Hematopoietic multipotent progenitor cell treated with erythropoietin and hydrocortisone succinate and interleukin-3 and kit ligand, for 4 days (in vitro differentiated cells): ENCODE results near the gene PARD6B.
"Not testable (repeated sequence)": the region's sequence is repeated elsewhere in the genome, so short reads cannot be mapped to it uniquely, and the experiment has no call there.

Experiments
- DNase-seq: peaks from one replicate; pipeline ENCODE4 v3.0.0-alpha.2; 2015

Gene PARD6B

DNA sequence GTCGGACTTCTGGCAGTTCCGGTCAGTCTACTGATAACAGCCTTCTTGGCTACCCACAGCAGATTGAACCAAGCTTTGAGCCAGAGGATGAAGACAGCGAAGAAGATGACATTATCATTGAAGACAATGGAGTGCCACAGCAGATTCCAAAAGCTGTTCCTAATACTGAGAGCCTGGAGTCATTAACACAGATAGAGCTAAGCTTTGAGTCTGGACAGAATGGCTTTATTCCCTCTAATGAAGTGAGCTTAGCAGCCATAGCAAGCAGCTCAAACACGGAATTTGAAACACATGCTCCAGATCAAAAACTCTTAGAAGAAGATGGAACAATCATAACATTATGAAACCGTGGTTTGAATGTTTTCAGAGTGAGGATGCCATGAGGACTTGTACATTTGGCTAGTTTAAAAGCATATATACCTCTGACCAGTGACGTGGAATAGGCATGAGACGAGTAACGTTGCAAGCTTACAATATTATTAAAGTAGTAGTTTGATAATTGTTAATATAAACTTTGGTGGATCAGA lies 18.8 kb downstream of the PARD6B start:
- no peak for DNase-seq

DNA sequence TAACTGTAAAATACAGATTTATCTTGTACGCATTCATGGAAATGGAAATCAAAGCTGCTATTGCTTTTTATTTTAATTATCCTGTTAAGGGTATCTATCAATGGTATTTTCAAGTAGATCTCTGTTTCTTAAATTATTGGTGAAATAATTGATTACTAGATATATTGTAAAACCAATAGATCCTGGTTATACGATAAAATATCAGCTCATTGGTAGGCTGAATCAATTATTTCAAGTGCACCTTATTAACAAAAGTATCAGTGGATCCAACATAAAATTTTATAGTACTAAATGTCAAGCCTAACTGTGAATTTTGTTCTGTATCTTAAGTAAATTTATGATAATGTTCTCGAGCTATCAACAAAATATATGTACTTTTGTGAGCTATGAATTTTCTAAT lies 21.8 kb downstream of the PARD6B start:
- no peak for DNase-seq

DNA sequence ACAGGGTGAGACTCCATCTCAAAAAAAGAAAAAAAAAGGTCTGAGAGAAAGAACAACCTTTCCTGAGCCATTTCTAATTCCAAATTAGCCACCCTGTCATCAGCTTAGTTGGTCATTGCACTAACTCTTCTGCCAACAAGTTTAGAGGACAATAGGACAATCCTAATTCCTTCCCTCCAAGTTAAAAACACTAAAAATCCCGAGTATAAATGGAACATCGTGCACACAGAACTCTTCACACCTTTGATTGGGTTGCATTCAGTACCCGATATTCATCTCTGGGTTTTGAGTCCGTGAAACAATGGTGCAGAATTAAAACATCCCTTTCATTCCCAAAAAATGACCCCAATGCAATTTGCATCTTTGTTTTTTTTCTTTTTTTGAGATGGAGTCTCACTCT lies 23.0 kb downstream of the PARD6B start:
- DNase-seq = no peak

DNA sequence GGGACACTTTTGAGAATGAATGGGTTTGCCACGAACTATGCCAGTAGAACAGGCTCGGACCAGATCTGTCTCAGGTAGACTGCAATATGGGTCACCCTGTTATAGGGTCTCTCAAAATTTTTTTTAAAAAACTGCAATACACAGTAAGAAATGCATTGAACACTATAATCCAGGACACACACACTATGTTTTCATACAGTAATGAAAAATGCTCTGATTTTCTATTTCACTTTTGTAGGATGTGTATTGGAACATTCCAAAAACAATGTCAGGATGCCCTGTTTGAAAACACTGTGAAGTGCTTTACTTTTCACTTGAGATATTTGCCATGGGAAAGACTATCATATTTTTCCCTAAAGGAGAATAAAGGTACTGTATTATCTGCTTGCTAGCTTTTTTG lies 25.1 kb downstream of the PARD6B start:
- DNase-seq = no peak

DNA sequence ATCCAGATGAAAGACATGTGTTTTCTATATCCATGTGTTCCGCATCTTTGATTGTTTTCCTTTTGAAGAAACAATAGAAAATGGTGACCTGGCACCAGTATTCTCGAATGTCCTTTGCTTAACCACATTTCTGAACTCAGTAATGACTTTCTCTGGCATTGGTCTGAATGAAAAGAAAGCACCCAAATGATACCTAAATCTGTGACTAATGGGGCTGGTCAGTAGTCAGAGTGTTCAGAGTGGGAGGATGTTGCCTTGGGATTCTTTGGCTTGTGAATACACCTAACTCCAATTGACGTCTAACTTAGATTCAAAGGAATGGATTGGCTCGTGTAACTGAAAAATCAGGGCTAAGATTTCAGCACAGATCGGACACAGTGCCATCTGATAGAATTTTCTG lies 27.1 kb downstream of the PARD6B start:
- DNase-seq = no peak

DNA sequence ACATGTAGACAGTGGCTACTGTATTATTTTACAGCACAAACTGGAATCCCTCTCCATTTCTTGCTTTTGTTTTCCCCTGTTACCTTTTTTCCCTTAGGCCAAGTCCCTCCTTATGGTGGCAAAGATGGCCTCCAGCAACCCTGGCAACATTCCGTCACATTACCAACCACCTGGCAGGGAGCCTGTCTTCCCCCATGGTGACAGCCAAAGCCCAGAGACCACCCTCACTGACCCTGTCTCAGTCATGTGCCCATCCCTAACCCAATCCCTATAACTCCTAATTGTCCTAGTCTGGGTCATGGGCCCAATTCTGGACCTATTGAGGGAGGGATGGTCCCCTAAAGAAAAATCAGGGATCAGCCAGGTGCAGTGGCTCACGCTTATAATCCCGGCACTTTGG lies 27.6 kb downstream of the PARD6B start:
- no peak for DNase-seq

DNA sequence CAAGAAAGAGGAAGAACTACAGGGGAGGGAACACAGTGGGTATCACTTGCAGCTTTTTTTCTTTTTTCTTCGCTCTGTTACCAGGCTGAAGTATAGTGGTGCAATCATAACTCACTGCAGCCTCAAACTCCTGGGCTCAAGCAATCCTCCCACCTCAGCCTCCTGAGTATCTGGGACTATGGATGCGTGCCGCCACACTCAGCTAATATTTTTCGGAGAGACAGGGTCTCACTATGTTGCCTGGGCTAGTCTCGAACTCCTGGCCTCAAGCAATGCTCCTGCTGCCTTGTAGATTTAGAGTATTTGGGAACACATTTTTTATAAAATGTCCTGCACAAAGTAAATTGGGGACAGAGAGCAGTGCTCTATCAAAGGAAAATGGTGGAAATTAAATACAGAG lies 28.3 kb downstream of the PARD6B start:
- peak; percentile 32 for DNase-seq

DNA sequence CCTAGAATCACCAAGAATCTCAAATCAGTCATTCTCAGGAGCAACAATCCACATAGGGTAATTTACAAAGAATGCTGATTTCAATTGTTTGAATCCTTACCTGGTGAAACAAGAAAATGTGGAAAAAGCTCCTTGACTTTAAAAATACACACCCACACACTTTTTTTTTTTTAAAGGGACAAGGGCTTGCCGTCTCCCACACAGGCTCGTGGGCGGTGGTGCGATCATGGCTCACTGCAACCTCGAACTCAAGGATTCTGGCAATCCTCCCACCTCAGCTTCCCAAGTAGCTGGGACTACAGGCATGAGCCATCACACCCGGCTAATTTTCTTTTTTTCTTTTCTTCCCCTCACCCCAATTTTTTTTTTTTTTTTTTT lies 30.7 kb downstream of the PARD6B start:
- no peak for DNase-seq

- no peak for DNase-seq
Observed at GRCh38 chr20:50762435-50763220, 31.2 kb downstream of the PARD6B start.

DNA sequence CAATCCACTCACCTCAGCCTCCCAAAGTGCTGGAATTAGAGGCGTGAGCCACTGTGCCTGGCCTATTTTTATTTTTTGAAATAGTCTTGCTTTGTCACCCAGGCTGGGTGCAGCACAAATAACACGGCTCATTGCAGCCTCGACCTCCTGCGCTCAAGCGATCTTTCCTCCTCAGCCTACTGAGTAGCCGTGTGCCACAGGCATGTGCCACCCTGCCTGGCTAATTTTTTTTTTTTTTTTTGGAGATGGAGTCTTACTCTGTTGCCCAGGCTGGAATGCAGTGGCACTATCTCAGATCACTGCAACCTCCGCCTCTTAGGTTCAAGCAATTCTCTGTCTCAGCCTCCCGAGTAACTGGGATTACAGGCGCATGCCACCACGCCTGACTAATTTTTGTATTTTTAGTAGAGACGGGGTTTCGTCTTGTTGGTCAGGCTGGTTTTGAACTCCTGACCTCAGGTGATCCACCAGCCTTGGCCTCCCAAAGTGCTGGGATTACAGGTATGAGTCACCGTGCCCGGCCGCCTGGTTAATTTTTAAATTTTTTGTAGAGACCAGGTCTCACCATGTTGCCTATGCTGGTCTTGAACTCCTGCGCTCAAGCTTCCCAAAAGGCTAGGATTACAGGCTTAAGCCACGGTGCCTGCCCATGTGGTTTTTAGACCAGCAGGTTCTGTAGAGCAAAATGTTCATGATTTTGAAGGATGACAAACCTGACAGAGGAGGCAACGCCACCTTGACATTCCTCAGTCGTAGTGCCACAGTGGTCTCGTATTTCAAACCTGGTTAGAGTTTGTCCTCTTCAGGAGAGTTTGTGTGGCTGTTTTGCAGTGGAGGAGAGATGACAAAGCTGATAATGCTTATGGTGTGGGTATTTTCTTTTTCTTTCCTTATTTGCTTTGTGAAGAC lies 32.4 kb downstream of the PARD6B start:
- DNase-seq = not testable (repeated sequence)

DNA sequence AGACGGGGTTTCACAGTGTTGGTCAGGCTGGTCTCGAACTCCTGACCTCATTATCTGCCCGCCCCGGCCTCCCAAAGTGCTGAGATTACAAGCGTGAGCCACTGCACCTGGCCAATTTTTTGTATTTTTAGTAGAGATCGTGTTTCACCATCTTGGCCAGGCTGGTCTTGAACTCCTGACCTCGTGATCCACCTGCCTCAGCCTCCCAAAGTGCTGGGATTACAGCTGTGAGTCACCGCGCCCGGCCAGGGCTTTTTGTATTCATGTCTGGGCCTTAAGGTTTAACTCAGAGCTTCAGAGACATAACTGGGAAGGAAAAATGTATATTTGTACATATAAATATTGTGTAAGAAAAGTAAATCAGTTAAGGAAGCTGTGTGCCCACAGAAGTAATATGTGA lies 33.9 kb downstream of the PARD6B start:
- not testable (repeated sequence) for DNase-seq

DNA sequence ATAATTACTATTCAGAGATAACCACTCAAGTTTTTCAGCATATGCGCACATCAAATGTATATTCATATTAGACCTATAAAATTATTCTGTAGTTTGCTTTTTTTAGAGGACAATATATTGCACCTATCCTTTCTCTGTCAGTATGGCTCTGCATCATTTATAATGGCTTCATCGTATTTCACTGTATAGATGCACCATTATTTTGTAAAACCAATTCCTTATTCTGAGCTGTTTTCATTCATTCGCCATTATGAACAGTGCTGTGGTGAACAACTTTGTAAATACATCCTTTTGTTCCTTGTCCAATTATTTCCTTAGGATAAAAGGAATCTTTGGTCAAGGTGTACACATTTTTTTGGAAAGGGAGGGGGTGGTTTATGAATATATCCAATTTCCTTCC lies 34.3 kb downstream of the PARD6B start:
- no peak for DNase-seq

DNA sequence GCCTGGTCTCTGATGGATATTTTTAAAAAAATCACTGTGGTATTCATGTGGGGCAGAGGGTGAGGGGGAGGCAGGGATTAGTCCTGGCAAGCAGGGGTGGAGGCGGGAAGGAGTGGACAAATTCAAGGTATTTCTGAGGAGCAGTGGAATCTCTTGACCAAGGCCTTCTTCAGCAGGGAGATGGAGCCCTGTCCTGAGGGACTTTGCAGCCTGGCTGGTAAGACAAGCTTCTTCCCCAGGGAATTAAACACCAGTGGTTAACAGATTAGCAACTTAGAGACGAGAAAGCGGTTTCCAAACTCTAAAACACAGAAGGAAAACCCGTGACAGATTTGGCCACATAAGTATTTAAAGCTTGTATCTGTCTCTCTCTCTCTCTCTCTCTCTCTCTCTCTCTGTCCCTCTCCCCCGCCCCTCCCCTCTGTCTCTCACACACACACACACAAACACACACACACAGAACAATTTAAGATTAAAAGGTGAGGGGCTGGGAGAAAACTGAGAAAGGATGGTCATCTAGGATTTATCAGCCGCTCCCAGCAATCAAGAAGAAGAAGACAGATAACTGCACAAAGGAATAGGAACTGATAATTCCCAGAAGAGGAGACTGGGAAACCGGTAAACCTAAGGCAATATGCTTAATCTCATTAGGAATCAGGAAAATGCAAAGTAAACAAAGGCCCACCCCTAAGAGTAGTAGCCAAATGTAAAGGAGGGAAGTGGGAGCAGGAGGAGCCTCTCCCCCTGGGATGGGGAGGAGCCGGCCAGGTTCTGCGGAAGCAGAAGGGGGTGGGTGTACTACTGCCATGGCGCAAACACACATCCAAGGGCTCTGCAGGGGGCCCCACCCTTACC lies 35.8 kb downstream of the PARD6B start:
- DNase-seq = not testable (repeated sequence)

- DNase-seq = not testable (repeated sequence)
Observed at GRCh38 chr20:50768991-50769390, 37.6 kb downstream of the PARD6B start.

- DNase-seq = not testable (repeated sequence)
Observed at GRCh38 chr20:50769551-50770085, 38.2 kb downstream of the PARD6B start.

DNA sequence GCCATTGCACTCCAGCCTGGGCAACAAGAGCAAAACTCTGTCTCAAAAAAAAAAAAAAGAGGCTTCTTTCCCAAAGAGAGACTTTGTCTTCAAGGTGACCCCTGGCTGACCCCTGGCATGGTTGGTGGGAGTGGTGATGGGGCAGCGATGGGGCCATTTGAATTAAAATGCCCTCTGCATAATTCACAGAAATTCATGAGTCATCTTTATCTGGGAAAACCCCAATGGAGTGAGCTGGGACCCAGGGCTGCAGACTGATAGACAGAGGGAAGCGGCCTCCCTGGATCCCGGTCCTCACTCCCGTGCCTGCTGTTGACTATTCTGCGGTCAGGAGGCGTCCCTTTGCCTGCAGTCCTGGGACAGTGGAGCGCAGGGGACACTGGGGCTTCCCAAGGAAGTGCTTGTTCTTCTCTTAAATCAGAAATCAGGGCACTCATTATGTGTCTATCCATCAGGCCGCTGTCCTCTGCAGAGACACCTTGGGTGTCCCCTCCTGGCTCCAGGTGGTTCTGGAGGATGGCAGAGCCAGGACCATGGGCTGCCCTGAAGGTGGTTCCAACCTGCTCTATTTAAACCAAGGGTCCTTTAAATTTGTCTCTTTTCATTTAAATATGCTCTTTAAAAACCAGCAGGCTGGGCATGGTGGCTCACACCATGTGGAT lies 40.2 kb downstream of the PARD6B start:
- DNase-seq = not testable (repeated sequence)

- DNase-seq = no peak
Observed at GRCh38 chr20:50772420-50773185, 41.2 kb downstream of the PARD6B start.

DNA sequence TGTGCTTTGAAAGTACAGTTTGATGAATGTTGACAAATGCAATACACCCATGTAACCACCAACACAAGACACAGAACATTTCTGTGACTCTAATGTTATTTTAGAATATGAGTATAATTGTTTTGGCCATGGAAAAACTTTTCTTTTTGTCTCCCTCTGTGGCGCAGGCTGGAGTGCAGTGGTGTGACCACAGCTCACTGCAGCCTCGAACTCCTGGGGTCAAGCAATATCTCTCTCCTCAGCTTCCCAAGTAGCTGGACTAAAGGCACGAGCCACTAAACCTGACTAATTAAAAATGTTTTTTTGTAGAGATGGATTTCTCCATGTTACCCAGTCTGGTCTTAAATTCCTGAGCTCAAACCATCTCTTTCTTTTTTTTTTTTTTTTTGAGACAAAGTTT lies 43.1 kb downstream of the PARD6B start:
- no peak for DNase-seq

DNA sequence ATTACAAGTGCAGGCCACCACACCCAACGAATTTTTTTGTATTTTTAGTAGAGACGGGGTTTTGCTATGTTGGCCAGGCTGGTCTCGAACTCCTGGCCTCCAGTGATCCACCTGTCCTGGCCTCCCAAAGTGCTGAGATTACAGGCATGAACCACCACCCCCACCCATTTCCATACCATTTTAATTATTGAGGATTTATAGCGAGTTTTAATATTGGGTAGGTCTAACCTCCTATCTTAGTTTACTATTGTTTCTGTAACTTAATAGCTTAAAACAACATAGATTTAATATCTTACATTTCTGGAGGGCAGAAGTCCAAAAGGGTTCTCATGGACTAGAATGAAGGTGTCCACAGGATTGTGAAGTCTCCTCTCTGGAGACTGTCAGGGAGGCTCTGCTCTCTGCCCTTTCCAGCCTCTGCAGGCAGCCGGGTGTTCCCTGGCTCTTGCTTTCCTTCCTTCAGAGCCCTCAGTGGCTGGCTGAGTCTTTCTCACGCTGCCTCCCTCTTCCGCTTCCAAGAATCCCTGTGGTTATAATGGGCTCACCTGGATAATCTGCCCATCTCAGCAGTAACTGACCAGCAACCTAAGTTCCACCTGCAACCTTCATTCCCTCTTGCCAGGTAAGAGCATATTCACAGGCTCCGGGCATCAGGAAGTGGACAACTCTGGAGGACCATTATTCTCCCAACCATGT lies 44.9 kb downstream of the PARD6B start:
- DNase-seq = no peak

DNA sequence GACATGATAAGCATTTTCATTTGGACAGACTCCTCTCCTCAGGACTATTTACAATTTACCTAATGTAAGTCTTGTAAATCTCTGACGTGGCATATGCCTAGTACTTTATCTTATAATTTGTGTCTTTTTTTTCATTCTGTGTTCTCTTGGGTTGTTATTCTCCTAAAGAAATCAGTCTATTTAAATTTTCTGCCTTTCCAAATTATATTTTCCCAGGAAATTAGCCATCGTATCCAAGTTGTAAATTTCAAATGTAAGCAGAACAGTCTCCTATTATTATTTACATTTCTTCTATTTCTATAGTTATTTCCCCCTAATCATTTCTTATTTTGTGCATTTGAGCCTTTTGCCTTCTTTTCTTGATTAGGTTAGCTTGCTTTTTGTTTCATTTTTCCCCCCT lies 46.0 kb downstream of the PARD6B start:
- no peak for DNase-seq

DNA sequence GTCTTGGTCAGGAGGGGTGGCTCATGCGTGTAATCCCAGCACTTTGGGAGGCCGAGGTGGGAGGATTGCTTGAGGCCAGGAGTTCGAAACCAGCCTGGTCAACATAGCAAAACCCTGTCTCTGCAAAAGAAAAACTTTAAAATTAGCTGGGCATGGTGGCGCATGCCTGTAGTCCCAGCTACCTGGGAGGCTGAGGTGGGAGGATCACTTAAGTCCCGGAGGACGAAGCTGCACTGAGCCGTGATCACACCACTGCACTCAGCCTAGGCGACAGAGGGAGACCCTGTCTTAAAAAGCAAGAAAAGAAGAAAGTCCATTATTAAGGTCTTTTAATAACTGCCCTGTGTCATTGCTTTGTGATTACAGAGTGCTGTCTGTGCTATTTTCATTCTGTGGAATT lies 47.6 kb downstream of the PARD6B start:
- DNase-seq = not testable (repeated sequence)
